Measurements from ENCODE around the gene KIF21A. TPM values are rescaled to one million over a fixed set of nuclear protein-coding genes. Genes with fewer than 3 reads are reported as not detected.
A peak's percentile ranks its signal among the peaks of the same experiment; 100 is the strongest.

KIF21A gene
- total RNA-seq, 6 experiments from 2014 or later = 18.4 to 32.9 (median 27.8) TPM

GRCh38 chr12:39461059-39461458 is 18.1 kb upstream of the KIF21A start:
- Histone ChIP-seq H3K27me3 (no peaks in the 10 kb centered on the region), H3K9me3 (no peaks in the 10 kb centered on the region), H3K4me1 (no peaks in the 10 kb centered on the region), H3K4me3 (no peak overlapping the region), H3K27ac (no peak overlapping the region), H3K36me3 (no peaks in the 10 kb centered on the region)
- WGBS (ENCODE audit: insufficient coverage, low coverage, low lambda C conversion rate, missing lambda C conversion rate) = 63% methylated on average over 1 of the region's 1 CpG
- TF ChIP-seq POLR2A (IDR thresholded peaks at IDR 0.05) = no peak
- no peak for TF ChIP-seq CTCF (IDR thresholded peaks at IDR 0.05)
- intact Hi-C loops (cut with DNase I) = no loop called here
- DNase-seq (no peak), ATAC-seq (no peak)

GRCh38 chr12:39459027-39459434 is 16.1 kb upstream of the KIF21A start:
- no peaks in the 10 kb centered on the region for H3K36me3 ChIP-seq
- DNase-seq (no peak), ATAC-seq (no peak)
- no peak for TF ChIP-seq CTCF (IDR thresholded peaks at IDR 0.05)
- no peak for TF ChIP-seq POLR2A (IDR thresholded peaks at IDR 0.05)
- no peaks in the 10 kb centered on the region for H3K27me3 ChIP-seq
- no peak overlapping the region for H3K27ac ChIP-seq
- no peaks in the 10 kb centered on the region for H3K4me1 ChIP-seq
- H3K9me3 ChIP-seq = no peaks in the 10 kb centered on the region
- no peak overlapping the region for H3K4me3 ChIP-seq
- intact Hi-C loops (cut with DNase I) = no loop called here
- WGBS (ENCODE audit: insufficient coverage, low coverage, low lambda C conversion rate, missing lambda C conversion rate) = 88% methylated on average over 6 of the region's 7 CpGs

- DNase-seq (no peak), ATAC-seq (no peak)
- intact Hi-C loops (cut with DNase I) = no loop called here
- 15% methylated on average over 1 of the region's 1 CpG for WGBS (ENCODE audit: insufficient coverage, low coverage, low lambda C conversion rate, missing lambda C conversion rate)
- no peaks in the 10 kb centered on the region for H3K27me3 ChIP-seq
- H3K4me3 ChIP-seq = no peak overlapping the region
- H3K4me1 ChIP-seq = no peaks in the 10 kb centered on the region
- no peaks in the 10 kb centered on the region for H3K9me3 ChIP-seq
- no peaks in the 10 kb centered on the region for H3K36me3 ChIP-seq
- TF ChIP-seq POLR2A (IDR thresholded peaks at IDR 0.05) = no peak
- no peak for TF ChIP-seq CTCF (IDR thresholded peaks at IDR 0.05)
- H3K27ac ChIP-seq = no peak overlapping the region
Observed at GRCh38 chr12:39451977-39452376, 9.1 kb upstream of the KIF21A start.

GRCh38 chr12:39448038-39448437 is 5.1 kb upstream of the KIF21A start:
- no peak for DNase-seq
- intact Hi-C loops (cut with DNase I) = no loop called here
- no peaks in the 10 kb centered on the region for H3K36me3 ChIP-seq
- ATAC-seq = no peak
- H3K4me1 ChIP-seq = peaks cover 0 to 8% (median 0%) of the 10 kb centered on the region in 4 donors
- no peaks in the 10 kb centered on the region for H3K9me3 ChIP-seq
- no peaks in the 10 kb centered on the region for H3K27me3 ChIP-seq
- TF ChIP-seq CTCF (IDR thresholded peaks at IDR 0.05) (no peak), POLR2A (IDR thresholded peaks at IDR 0.05) (no peak)
- H3K27ac ChIP-seq = no peak overlapping the region
- H3K4me3 ChIP-seq = no peak overlapping the region

- Histone ChIP-seq H3K9me3 (no peaks in the 10 kb centered on the region), H3K4me3 (peak overlapping the region; percentile 63 to 84 (median 78)), H3K27ac (peak overlapping the region in 2 of 3 donors; percentile 91 to 94), H3K36me3 (no peaks in the 10 kb centered on the region), H3K27me3 (no peaks in the 10 kb centered on the region), H3K4me1 (peaks cover 0 to 18% (median 6%) of the 10 kb centered on the region in 4 donors)
- intact Hi-C loops (cut with DNase I) = no loop called here
- DNase-seq (no peak), ATAC-seq (no peak)
- TF ChIP-seq CTCF (IDR thresholded peaks at IDR 0.05) = no peak
- no peak for TF ChIP-seq POLR2A (IDR thresholded peaks at IDR 0.05)
Observed at GRCh38 chr12:39443929-39444209, 949 bp upstream of the KIF21A start.
